Measurements from ENCODE around the gene SUSD4.
"Not testable (repeated sequence)": the region's sequence is repeated elsewhere in the genome, so short reads cannot be mapped to it uniquely, and the experiment has no call there.

Gene SUSD4

GRCh38 chr1:223301371-223301770, 62.6 kb downstream of the SUSD4 start:
- in situ Hi-C loops (cut with HindIII; ENCODE audit: low sequenced_read_pairs) = no loop called here

- in situ Hi-C loops (cut with HindIII; ENCODE audit: low sequenced_read_pairs) = no loop called here
Observed at GRCh38 chr1:223299553-223299952, 64.4 kb downstream of the SUSD4 start.

- in situ Hi-C loops (cut with HindIII; ENCODE audit: low sequenced_read_pairs) = no loop called here
Observed at GRCh38 chr1:223298701-223299100, 65.3 kb downstream of the SUSD4 start.

GRCh38 chr1:223297800-223298199, 66.2 kb downstream of the SUSD4 start:
- in situ Hi-C loops (cut with HindIII; ENCODE audit: low sequenced_read_pairs) = no loop called here

- in situ Hi-C loops (cut with HindIII; ENCODE audit: low sequenced_read_pairs) = no loop called here
Observed at GRCh38 chr1:223291796-223292195, 72.2 kb downstream of the SUSD4 start.

GRCh38 chr1:223290397-223290796, 73.6 kb downstream of the SUSD4 start:
- in situ Hi-C loops (cut with HindIII; ENCODE audit: low sequenced_read_pairs) = no loop called here

- in situ Hi-C loops (cut with HindIII; ENCODE audit: low sequenced_read_pairs) = no loop called here
Observed at GRCh38 chr1:223289621-223290020, 74.4 kb downstream of the SUSD4 start.

- in situ Hi-C loops (cut with HindIII; ENCODE audit: low sequenced_read_pairs) = no loop called here
Observed at GRCh38 chr1:223288826-223289225, 75.2 kb downstream of the SUSD4 start.

GRCh38 chr1:223285452-223285851, 78.5 kb downstream of the SUSD4 start:
- in situ Hi-C loops (cut with HindIII; ENCODE audit: low sequenced_read_pairs) = no loop called here

GRCh38 chr1:223283697-223284096, 80.3 kb downstream of the SUSD4 start:
- in situ Hi-C loops (cut with HindIII; ENCODE audit: low sequenced_read_pairs) = not testable (repeated sequence)

GRCh38 chr1:223278311-223278710, 85.7 kb downstream of the SUSD4 start:
- in situ Hi-C loops (cut with HindIII; ENCODE audit: low sequenced_read_pairs) = not testable (repeated sequence)

- in situ Hi-C loops (cut with HindIII; ENCODE audit: low sequenced_read_pairs) = no loop called here
Observed at GRCh38 chr1:223276029-223276428, 87.9 kb downstream of the SUSD4 start.

GRCh38 chr1:223273511-223273910, 90.5 kb downstream of the SUSD4 start:
- in situ Hi-C loops (cut with HindIII; ENCODE audit: low sequenced_read_pairs) = no loop called here

- in situ Hi-C loops (cut with HindIII; ENCODE audit: low sequenced_read_pairs) = no loop called here
Observed at GRCh38 chr1:223271085-223271781, 92.7 kb downstream of the SUSD4 start.

- in situ Hi-C loops (cut with HindIII; ENCODE audit: low sequenced_read_pairs) = no loop called here
Observed at GRCh38 chr1:223270155-223270554, 93.8 kb downstream of the SUSD4 start.

- in situ Hi-C loops (cut with HindIII; ENCODE audit: low sequenced_read_pairs) = loop anchor here (5.0 kb wide), 1 partner anchor 58 kb away; no protein-coding TSS in a partner anchor
Observed at GRCh38 chr1:223269006-223269405, 95.0 kb downstream of the SUSD4 start.

- in situ Hi-C loops (cut with HindIII; ENCODE audit: low sequenced_read_pairs) = loop anchor here (5.0 kb wide), 1 partner anchor 61 kb away; no protein-coding TSS in a partner anchor
Observed at GRCh38 chr1:223266632-223267172, 97.3 kb downstream of the SUSD4 start.

GRCh38 chr1:223264983-223265908, 98.7 kb downstream of the SUSD4 start:
- in situ Hi-C loops (cut with HindIII; ENCODE audit: low sequenced_read_pairs) = loop anchor here (5.0 kb wide), 2 partner anchors 62 to 97 kb away; partner anchors contain the start of gene SUSD4

- in situ Hi-C loops (cut with HindIII; ENCODE audit: low sequenced_read_pairs) = loop anchor here (5.0 kb wide), 1 partner anchor 98 kb away; the partner anchor contains the start of gene SUSD4
Observed at GRCh38 chr1:223264529-223264928, 99.4 kb downstream of the SUSD4 start.

GRCh38 chr1:223261914-223262313, 102.1 kb downstream of the SUSD4 start:
- in situ Hi-C loops (cut with HindIII; ENCODE audit: low sequenced_read_pairs) = loop anchor here (5.0 kb wide), 1 partner anchor 100 kb away; the partner anchor contains the start of gene SUSD4

- in situ Hi-C loops (cut with HindIII; ENCODE audit: low sequenced_read_pairs) = loop anchor here (5.0 kb wide), 1 partner anchor 102 kb away; the partner anchor contains the start of gene SUSD4
Observed at GRCh38 chr1:223260712-223261111, 103.3 kb downstream of the SUSD4 start.
